H1 (cell line): ENCODE data around the gene CPT1A. TPM values are rescaled to one million over a fixed set of nuclear protein-coding genes. Genes with fewer than 3 reads are reported as not detected.

Source experiments
- CTCF ChIA-PET: fragments of 300-600 bp; sonication (Branson Sonifier 250); formaldehyde crosslinking; loops from one replicate; lab custom pipeline; 2021; ENCODE audit not compliant: partially characterized antibody; lab: Charles Lee
- POLR2A ChIA-PET: fragments of 300-600 bp; sonication (Branson Sonifier 250); formaldehyde crosslinking; loops from one replicate; lab custom pipeline; 2021; ENCODE audit warnings: inconsistent platforms; ENCODE audit not compliant: partially characterized antibody; lab: Charles Lee
- DNase-seq, 2 experiments: peaks; one replicate each; pipeline versions ENCODE4 v3.0.0 to v3.0.0-alpha.2; 2010 to 2022; ENCODE audit warnings: low spot score in 2 of 2, low read depth in 1 of 2, mixed read lengths in 1 of 2
- FAIRE-seq: peaks from 2 replicates; lab custom pipeline; 2011; peaks lifted over from hg19 to GRCh38; lab: Jason Lieb, UNC
- H2AFZ ChIP-seq: 2 replicates; pipeline ENCODE4 v1.8.1; 2012; ENCODE audit warnings: low read length, inconsistent platforms
- H2AK5ac ChIP-seq: 2 replicates; pipeline ENCODE4 v1.6.1; 2013; ENCODE audit warnings: low read depth, low read length
- H2BK120ac ChIP-seq: replicated peaks from 2 replicates; pipeline ENCODE3; 2013; ENCODE audit warnings: low read depth, low read length, inconsistent platforms
- H2BK12ac ChIP-seq: 2 replicates; pipeline ENCODE4 v1.6.1; 2013; ENCODE audit warnings: low read depth, low read length
- H2BK15ac ChIP-seq: 2 replicates; pipeline ENCODE4 v1.6.1; 2013; ENCODE audit warnings: low read length
- H2BK20ac ChIP-seq: 2 replicates; pipeline ENCODE4 v1.6.1; 2013; ENCODE audit warnings: low read length
- H2BK5ac ChIP-seq: 2 replicates; pipeline ENCODE4 v1.6.1; 2013; ENCODE audit warnings: low read depth, low read length
- H3K14ac ChIP-seq: 2 replicates; pipeline ENCODE4 v1.6.1; 2013; ENCODE audit warnings: inconsistent platforms; ENCODE audit not compliant: insufficient read length
- H3K18ac ChIP-seq: 2 replicates; pipeline ENCODE4 v1.6.1; 2013; ENCODE audit warnings: low read length; ENCODE audit errors: extremely low read depth
- H3K23ac ChIP-seq: 2 replicates; pipeline ENCODE4 v1.6.1; 2013; ENCODE audit warnings: inconsistent platforms; ENCODE audit not compliant: insufficient read length
- H3K23me2 ChIP-seq: 2 replicates; pipeline ENCODE4 v1.6.1; 2013; ENCODE audit warnings: low read depth, low read length
- H3K27ac ChIP-seq: 2 replicates; pipeline ENCODE4 v1.6.1; 2011; ENCODE audit warnings: low read depth, low read length, inconsistent platforms
- H3K27me3 ChIP-seq, 4 experiments: replicated peaks in 1 of 4; 1 replicate in 1 of 4; 2 replicates in 3 of 4; pipeline versions ENCODE4 v1.6.1 to v1.8.1; 2011 to 2013; ENCODE audit warnings: low read length in 3 of 4, mild to moderate bottlenecking in 3 of 4, inconsistent platforms in 2 of 4, mixed read lengths in 2 of 4, moderate library complexity in 1 of 4; ENCODE audit not compliant: control insufficient read depth in 3 of 4, insufficient read depth in 3 of 4; ENCODE audit errors: extremely low read depth in 1 of 4
- H3K36me3 ChIP-seq, 4 experiments: 2 replicates each; pipeline versions ENCODE4 v1.6.1 to v1.8.1; 2011 to 2013; ENCODE audit warnings: mild to moderate bottlenecking in 4 of 4, low read length in 3 of 4, moderate library complexity in 2 of 4, control low read depth in 1 of 4, inconsistent platforms in 1 of 4; ENCODE audit not compliant: insufficient read depth in 4 of 4, control insufficient read depth in 2 of 4
- H3K4ac ChIP-seq: replicated peaks from 2 replicates; pipeline ENCODE3; 2013; ENCODE audit warnings: low read length, low read depth, mixed read lengths, inconsistent platforms; ENCODE audit not compliant: insufficient read length
- H3K4me1 ChIP-seq, 4 experiments: replicated peaks in 1 of 4; 1 replicate in 1 of 4; 2 replicates in 3 of 4; pipeline versions ENCODE4 v1.6.1 to v1.8.1; 2011 to 2013; ENCODE audit warnings: low read length in 3 of 4, inconsistent platforms in 2 of 4, mixed read lengths in 1 of 4; ENCODE audit not compliant: insufficient read depth in 4 of 4, control insufficient read depth in 3 of 4
- H3K4me2 ChIP-seq, 2 experiments: 2 replicates each; pipeline versions ENCODE4 v1.6.1 to v1.8.1; 2011 to 2013; ENCODE audit warnings: low read depth in 2 of 2, low read length in 2 of 2, control low read depth in 1 of 2, inconsistent platforms in 1 of 2, mild to moderate bottlenecking in 1 of 2; ENCODE audit not compliant: insufficient read depth in 1 of 2
- H3K4me3 ChIP-seq, 4 experiments: fragments of 200-600, 300-600 bp in 1 of 4; sonication (generic), shearing (Covaris generic), sonication (Bioruptor Twin) in 1 of 4; 2 replicates each; pipeline versions ENCODE4 v1.5.1 to v1.8.1; 2011 to 2016; ENCODE audit warnings: low read length in 4 of 4, low read depth in 3 of 4, control low read depth in 2 of 4, inconsistent platforms in 2 of 4, mild to moderate bottlenecking in 2 of 4, mixed read lengths in 1 of 4, moderate library complexity in 1 of 4; ENCODE audit not compliant: insufficient read depth in 2 of 4; ENCODE audit errors: extremely low read depth in 1 of 4
- H3K56ac ChIP-seq: replicated peaks from 2 replicates; pipeline ENCODE3; 2013; ENCODE audit warnings: low read depth, mild to moderate bottlenecking, mixed read lengths, low read length, inconsistent platforms; ENCODE audit not compliant: insufficient read length
- H3K79me1 ChIP-seq: 2 replicates; pipeline ENCODE4 v1.6.1; 2013; ENCODE audit warnings: low read depth, low read length, control low read depth
- H3K79me2 ChIP-seq, 2 experiments: 2 replicates each; pipeline versions ENCODE4 v1.6.1 to v1.8.1; 2012 to 2013; ENCODE audit warnings: low read length in 2 of 2, mild to moderate bottlenecking in 2 of 2, inconsistent platforms in 1 of 2; ENCODE audit not compliant: insufficient read depth in 2 of 2, control insufficient read depth in 1 of 2
- H3K9ac ChIP-seq, 4 experiments: replicated peaks in 1 of 4; 1 replicate in 1 of 4; 2 replicates in 3 of 4; pipeline versions ENCODE4 v1.6.1 to v1.8.1; 2011 to 2013; ENCODE audit warnings: low read depth in 3 of 4, low read length in 3 of 4, control low read depth in 2 of 4, mild to moderate bottlenecking in 2 of 4, moderate library complexity in 2 of 4, inconsistent platforms in 1 of 4; ENCODE audit errors: extremely low read depth in 1 of 4
- H3K9me3 ChIP-seq, 2 experiments: 2 replicates each; pipeline versions ENCODE4 v1.6.1 to v1.8.1; 2012 to 2013; ENCODE audit warnings: mild to moderate bottlenecking in 2 of 2, moderate library complexity in 2 of 2, control low read depth in 1 of 2, inconsistent platforms in 1 of 2, low read depth in 1 of 2, low read length in 1 of 2, mixed read lengths in 1 of 2; ENCODE audit not compliant: insufficient read depth in 2 of 2
- H4K20me1 ChIP-seq, 2 experiments: replicated peaks in 1 of 2; 2 replicates each; pipeline versions ENCODE3 to v1.8.1; 2011 to 2013; ENCODE audit warnings: inconsistent platforms in 2 of 2, low read length in 2 of 2, mild to moderate bottlenecking in 1 of 2; ENCODE audit not compliant: insufficient read depth in 2 of 2, control insufficient read depth in 1 of 2
- H4K5ac ChIP-seq: 2 replicates; pipeline ENCODE4 v1.6.1; 2013; ENCODE audit warnings: low read length, low read depth, mixed read lengths, inconsistent platforms; ENCODE audit not compliant: insufficient read length
- H4K8ac ChIP-seq: 2 replicates; pipeline ENCODE4 v1.8.0; 2013; ENCODE audit warnings: mild to moderate bottlenecking, moderate library complexity, low read length, inconsistent platforms; ENCODE audit not compliant: insufficient read depth; ENCODE audit errors: extremely low read depth
- H4K91ac ChIP-seq: replicated peaks from 2 replicates; pipeline ENCODE3; 2013; ENCODE audit warnings: low read length, mixed read lengths, inconsistent platforms; ENCODE audit not compliant: insufficient read length
- CHD1 ChIP-seq: IDR thresholded peaks from 2 replicates; pipeline ENCODE4 v1.6.1; 2012; ENCODE audit warnings: low read depth, low read length, improper control_type of control experiment
- CREB1 ChIP-seq: IDR thresholded peaks from 2 replicates; pipeline ENCODE4 v1.6.1; 2012; ENCODE audit warnings: inconsistent platforms
- KDM5A ChIP-seq: fragments of 200-600 bp; IDR thresholded peaks from 2 replicates; pipeline ENCODE4 v1.7.1; 2012; ENCODE audit warnings: mild to moderate bottlenecking, low read length, inconsistent platforms, mixed read lengths
- SIRT6 ChIP-seq: IDR thresholded peaks from one replicate; pipeline ENCODE4 v1.7.1; 2012; ENCODE audit warnings: low read length, inconsistent platforms
- TEAD4 ChIP-seq: IDR thresholded peaks from 2 replicates; pipeline ENCODE4 v1.6.1; 2012; ENCODE audit warnings: low read depth, low read length, inconsistent platforms, mixed read lengths
- YY1 ChIP-seq: IDR thresholded peaks from 2 replicates; pipeline ENCODE4 v1.6.1; 2011; ENCODE audit warnings: low read depth, mild to moderate bottlenecking, low read length
- WGBS, 2 experiments: shearing (Covaris generic) in 1 of 2; methylation state at CpG; one replicate each; pipeline versions ENCODE4 v1.1.6 to v1.1.7; 2013 to 2015; ENCODE audit warnings: low lambda C conversion rate in 2 of 2, mixed read lengths in 2 of 2, inconsistent platforms in 1 of 2, low coverage in 1 of 2, missing lambda C conversion rate in 1 of 2; ENCODE audit not compliant: insufficient replicate concordance in 2 of 2, insufficient coverage in 1 of 2, insufficient read length in 1 of 2; ENCODE audit errors: extremely low coverage in 1 of 2, missing lambda C conversion rate in 1 of 2; 5-methylcytosine and 5-hydroxymethylcytosine counted together
- polyA plus RNA-seq, 7 experiments: library from polyadenylated mRNA; depleted of rRNA in 3 of 7; stranded (reverse) in 5 of 7; unstranded in 2 of 7; fragments of >200 nt in 5 of 7; fragments of 200-250 nt in 2 of 7; gene quantifications; 1 replicate in 5 of 7; 2 replicates in 1 of 7; 4 replicates in 1 of 7; pipeline versions ENCODE4 v1.2.1 to v1.2.3, GENCODE V29; 2011 to 2013; ENCODE audit warnings: missing spikeins in 2 of 7, mixed read lengths in 2 of 7
- total RNA-seq: library from RNA; stranded (reverse); fragmentation: NEBNext Ultra II Directional; extraction: Animal tissue kit (Norgen Biotek cat#: 25700); gene quantifications from 2 replicates; pipeline ENCODE4 v1.2.1, GENCODE V29; 2021

CPT1A gene
- total and polyA plus RNA-seq, 2 of the 8 experiments (the other 6 are each of a cell fraction or from before 2014, with no cell fraction given) = 2.9 to 12.2 TPM

DNA sequence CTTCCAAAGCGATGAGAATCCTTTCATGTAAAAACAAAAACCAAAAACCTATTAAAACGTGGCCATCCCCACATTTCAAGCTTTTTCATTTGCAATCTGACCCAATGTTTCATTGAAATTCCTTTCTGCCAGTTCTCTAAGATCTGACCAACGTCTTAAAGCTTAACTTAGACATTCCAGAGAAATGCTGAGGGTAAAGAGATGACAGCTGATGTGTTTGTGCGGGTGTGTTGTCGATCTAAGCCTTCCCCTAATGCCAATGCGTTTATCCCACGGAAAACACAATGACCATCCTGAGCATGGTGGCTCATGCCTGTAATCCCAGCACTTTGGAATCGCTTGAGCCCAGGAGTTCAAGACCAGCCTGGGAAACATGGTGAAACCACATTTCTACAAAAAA is 84.0 kb downstream of the CPT1A start:
- no peaks in the 10 kb centered on the region for H3K4me1 ChIP-seq
- no peak overlapping the region for H2BK5ac ChIP-seq
- no peak overlapping the region for H3K18ac ChIP-seq
- ChIA-PET CTCF (interaction anchor here (0.7 to 1.3 kb wide), 3 partner anchors 22 to 41 kb away, joined by 3 read pairs; no protein-coding TSS in a partner anchor), POLR2A (no interaction called here)
- no peak overlapping the region for H2BK12ac ChIP-seq
- H3K23me2 ChIP-seq = no peaks in the 10 kb centered on the region
- no peak overlapping the region for H3K23ac ChIP-seq
- no peak overlapping the region for H3K4me2 ChIP-seq
- H2BK15ac ChIP-seq = no peak overlapping the region
- no peaks in the 10 kb centered on the region for H3K79me1 ChIP-seq
- H3K36me3 ChIP-seq = no peaks in the 10 kb centered on the region
- FAIRE-seq (no peak), DNase-seq (no peak)
- no peaks in the 10 kb centered on the region for H3K9me3 ChIP-seq
- no peak overlapping the region for H3K14ac ChIP-seq
- no peak overlapping the region for H3K9ac ChIP-seq
- H3K27me3 ChIP-seq = no peaks in the 10 kb centered on the region
- H4K5ac ChIP-seq = no peak overlapping the region
- H4K8ac ChIP-seq = no peak overlapping the region
- no peak overlapping the region for H2AFZ ChIP-seq
- no peak overlapping the region for H3K27ac ChIP-seq
- H3K4ac ChIP-seq = no peak overlapping the region
- H2BK20ac ChIP-seq = no peak overlapping the region
- no peak overlapping the region for H3K56ac ChIP-seq
- H4K20me1 ChIP-seq = no peaks in the 10 kb centered on the region
- H3K4me3 ChIP-seq = no peak overlapping the region
- no peak for TF ChIP-seq KDM5A
- TF ChIP-seq YY1 = no peak
- no peak for TF ChIP-seq CREB1
- no peak for TF ChIP-seq TEAD4
- no peak for TF ChIP-seq SIRT6
- TF ChIP-seq CHD1 = no peak
- H4K91ac ChIP-seq = no peak overlapping the region
- H2BK120ac ChIP-seq = no peak overlapping the region
- no peak overlapping the region for H2AK5ac ChIP-seq
- WGBS, 2 experiments = 89% methylated on average over 8 of the region's 8 CpGs; no CpG with 5 or more reads in 1 of the 2 experiments
- no peaks in the 10 kb centered on the region for H3K79me2 ChIP-seq
